ENCODE data around the gene RNFT2.

DNA sequence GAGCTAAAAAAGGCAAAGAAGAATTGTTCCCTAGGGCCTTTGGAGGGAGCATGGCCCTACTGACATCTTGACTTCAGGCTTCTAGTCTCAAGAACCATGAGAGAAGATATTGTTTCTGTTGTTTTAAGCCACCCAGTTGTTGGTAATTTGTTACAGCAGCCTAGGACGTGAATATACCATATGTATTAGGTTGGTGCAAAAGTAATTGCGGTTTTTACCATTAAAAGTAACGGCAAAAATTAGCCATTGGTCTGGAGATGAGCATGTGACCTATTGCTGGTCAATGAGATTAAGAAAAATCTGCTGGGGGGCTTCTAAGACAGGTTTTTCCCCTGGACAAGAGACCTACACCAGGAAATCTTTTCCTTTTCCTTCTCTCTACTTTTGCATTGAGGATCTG is 152.9 kb downstream of the RNFT2 start:
- TF ChIP-seq POLR2A (IDR thresholded peaks at IDR 0.05; ENCODE audit: borderline replicate concordance, extremely low read depth, insufficient read depth, insufficient read length) (no peak), TCF7L2 (IDR thresholded peaks at IDR 0.05; ENCODE audit: borderline replicate concordance, extremely low read depth, insufficient read depth, insufficient read length) (no peak), SP1 (IDR thresholded peaks at IDR 0.05; ENCODE audit: low read depth) (no peak), SIN3A (IDR thresholded peaks at IDR 0.05; ENCODE audit: low read depth) (no peak), EZH2 (IDR thresholded peaks at IDR 0.05) (no peak), POLR2AphosphoS5 (IDR thresholded peaks at IDR 0.05; ENCODE audit: low read depth, low read length) (no peak), EZH2phosphoT487 (IDR thresholded peaks at IDR 0.05; ENCODE audit: borderline replicate concordance) (no peak), RAD21 (IDR thresholded peaks at IDR 0.05; ENCODE audit: low read depth) (no peak), YY1 (IDR thresholded peaks at IDR 0.05; ENCODE audit: extremely low read depth, insufficient replicate concordance, low read depth, low read length) (no peak)
- TF ChIP-seq, protein P1, sequence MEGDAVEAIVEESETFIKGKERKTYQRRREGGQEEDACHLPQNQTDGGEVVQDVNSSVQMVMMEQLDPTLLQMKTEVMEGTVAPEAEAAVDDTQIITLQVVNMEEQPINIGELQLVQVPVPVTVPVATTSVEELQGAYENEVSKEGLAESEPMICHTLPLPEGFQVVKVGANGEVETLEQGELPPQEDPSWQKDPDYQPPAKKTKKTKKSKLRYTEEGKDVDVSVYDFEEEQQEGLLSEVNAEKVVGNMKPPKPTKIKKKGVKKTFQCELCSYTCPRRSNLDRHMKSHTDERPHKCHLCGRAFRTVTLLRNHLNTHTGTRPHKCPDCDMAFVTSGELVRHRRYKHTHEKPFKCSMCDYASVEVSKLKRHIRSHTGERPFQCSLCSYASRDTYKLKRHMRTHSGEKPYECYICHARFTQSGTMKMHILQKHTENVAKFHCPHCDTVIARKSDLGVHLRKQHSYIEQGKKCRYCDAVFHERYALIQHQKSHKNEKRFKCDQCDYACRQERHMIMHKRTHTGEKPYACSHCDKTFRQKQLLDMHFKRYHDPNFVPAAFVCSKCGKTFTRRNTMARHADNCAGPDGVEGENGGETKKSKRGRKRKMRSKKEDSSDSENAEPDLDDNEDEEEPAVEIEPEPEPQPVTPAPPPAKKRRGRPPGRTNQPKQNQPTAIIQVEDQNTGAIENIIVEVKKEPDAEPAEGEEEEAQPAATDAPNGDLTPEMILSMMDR (IDR thresholded peaks at IDR 0.05 in 2 of 3, conservative IDR thresholded peaks at IDR 0.05 in 1 of 3; ENCODE audit: borderline replicate concordance in 1 of 3, insufficient read depth in 1 of 3, low read depth in 2 of 3, low read length in 2 of 3), result no peak
- TF ChIP-seq, protein P2, sequence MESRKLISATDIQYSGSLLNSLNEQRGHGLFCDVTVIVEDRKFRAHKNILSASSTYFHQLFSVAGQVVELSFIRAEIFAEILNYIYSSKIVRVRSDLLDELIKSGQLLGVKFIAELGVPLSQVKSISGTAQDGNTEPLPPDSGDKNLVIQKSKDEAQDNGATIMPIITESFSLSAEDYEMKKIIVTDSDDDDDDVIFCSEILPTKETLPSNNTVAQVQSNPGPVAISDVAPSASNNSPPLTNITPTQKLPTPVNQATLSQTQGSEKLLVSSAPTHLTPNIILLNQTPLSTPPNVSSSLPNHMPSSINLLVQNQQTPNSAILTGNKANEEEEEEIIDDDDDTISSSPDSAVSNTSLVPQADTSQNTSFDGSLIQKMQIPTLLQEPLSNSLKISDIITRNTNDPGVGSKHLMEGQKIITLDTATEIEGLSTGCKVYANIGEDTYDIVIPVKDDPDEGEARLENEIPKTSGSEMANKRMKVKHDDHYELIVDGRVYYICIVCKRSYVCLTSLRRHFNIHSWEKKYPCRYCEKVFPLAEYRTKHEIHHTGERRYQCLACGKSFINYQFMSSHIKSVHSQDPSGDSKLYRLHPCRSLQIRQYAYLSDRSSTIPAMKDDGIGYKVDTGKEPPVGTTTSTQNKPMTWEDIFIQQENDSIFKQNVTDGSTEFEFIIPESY (IDR thresholded peaks at IDR 0.05; ENCODE audit: extremely low read depth, insufficient replicate concordance, low read length), result no peak
- TF ChIP-seq, protein P3, sequence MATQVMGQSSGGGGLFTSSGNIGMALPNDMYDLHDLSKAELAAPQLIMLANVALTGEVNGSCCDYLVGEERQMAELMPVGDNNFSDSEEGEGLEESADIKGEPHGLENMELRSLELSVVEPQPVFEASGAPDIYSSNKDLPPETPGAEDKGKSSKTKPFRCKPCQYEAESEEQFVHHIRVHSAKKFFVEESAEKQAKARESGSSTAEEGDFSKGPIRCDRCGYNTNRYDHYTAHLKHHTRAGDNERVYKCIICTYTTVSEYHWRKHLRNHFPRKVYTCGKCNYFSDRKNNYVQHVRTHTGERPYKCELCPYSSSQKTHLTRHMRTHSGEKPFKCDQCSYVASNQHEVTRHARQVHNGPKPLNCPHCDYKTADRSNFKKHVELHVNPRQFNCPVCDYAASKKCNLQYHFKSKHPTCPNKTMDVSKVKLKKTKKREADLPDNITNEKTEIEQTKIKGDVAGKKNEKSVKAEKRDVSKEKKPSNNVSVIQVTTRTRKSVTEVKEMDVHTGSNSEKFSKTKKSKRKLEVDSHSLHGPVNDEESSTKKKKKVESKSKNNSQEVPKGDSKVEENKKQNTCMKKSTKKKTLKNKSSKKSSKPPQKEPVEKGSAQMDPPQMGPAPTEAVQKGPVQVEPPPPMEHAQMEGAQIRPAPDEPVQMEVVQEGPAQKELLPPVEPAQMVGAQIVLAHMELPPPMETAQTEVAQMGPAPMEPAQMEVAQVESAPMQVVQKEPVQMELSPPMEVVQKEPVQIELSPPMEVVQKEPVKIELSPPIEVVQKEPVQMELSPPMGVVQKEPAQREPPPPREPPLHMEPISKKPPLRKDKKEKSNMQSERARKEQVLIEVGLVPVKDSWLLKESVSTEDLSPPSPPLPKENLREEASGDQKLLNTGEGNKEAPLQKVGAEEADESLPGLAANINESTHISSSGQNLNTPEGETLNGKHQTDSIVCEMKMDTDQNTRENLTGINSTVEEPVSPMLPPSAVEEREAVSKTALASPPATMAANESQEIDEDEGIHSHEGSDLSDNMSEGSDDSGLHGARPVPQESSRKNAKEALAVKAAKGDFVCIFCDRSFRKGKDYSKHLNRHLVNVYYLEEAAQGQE (IDR thresholded peaks at IDR 0.05; ENCODE audit: low read depth), result no peak
- TF ChIP-seq, protein P4, sequence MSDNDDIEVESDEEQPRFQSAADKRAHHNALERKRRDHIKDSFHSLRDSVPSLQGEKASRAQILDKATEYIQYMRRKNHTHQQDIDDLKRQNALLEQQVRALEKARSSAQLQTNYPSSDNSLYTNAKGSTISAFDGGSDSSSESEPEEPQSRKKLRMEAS (IDR thresholded peaks at IDR 0.05), result no peak

Data from HCT116 (cell line).